D721Med (cell line): ENCODE results near the gene PLEKHM3.

ENCODE experiments used
- DNase-seq: peaks from one replicate; pipeline ENCODE4 v3.0.0; 2011; ENCODE audit warnings: low spot score; ENCODE audit not compliant: insufficient read length
- FAIRE-seq: peaks from 2 replicates; lab custom pipeline; 2011; peaks lifted over from hg19 to GRCh38; lab: Jason Lieb, UNC
- TF ChIP-seq, protein P1 (sequence below): IDR thresholded peaks from 2 replicates; pipeline ENCODE4 v1.5.1; 2012; ENCODE audit warnings: mild to moderate bottlenecking, control low read depth; ENCODE audit not compliant: insufficient read depth; ENCODE audit errors: missing control alignments

Gene PLEKHM3

DNA sequence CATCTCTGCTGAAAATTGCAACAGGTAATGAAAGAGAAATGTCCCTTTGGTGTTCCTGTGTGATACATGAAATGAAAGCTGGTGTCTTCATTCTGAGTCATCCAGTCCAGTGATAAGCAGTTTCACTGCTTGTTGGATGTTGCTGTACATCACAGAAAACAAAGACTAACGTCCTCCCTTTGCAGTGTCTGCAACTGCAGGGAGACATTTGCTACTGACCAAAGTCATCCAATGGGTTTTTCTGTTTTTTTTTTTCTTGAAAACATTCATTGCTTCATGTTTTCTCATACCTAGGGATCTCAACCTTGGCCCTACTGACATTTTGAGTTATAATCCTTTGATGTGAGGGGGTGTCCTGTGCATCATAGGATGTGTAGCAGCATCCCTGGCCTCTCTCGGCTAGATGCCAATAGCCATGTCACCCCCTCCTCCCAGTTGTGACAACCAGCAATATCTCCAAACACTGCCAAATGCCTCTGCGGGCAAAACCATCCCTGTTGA lies 192.0 kb downstream of the PLEKHM3 start:
- TF ChIP-seq, protein P1, sequence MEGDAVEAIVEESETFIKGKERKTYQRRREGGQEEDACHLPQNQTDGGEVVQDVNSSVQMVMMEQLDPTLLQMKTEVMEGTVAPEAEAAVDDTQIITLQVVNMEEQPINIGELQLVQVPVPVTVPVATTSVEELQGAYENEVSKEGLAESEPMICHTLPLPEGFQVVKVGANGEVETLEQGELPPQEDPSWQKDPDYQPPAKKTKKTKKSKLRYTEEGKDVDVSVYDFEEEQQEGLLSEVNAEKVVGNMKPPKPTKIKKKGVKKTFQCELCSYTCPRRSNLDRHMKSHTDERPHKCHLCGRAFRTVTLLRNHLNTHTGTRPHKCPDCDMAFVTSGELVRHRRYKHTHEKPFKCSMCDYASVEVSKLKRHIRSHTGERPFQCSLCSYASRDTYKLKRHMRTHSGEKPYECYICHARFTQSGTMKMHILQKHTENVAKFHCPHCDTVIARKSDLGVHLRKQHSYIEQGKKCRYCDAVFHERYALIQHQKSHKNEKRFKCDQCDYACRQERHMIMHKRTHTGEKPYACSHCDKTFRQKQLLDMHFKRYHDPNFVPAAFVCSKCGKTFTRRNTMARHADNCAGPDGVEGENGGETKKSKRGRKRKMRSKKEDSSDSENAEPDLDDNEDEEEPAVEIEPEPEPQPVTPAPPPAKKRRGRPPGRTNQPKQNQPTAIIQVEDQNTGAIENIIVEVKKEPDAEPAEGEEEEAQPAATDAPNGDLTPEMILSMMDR, result no peak
- FAIRE-seq (no peak), DNase-seq (no peak)

DNA sequence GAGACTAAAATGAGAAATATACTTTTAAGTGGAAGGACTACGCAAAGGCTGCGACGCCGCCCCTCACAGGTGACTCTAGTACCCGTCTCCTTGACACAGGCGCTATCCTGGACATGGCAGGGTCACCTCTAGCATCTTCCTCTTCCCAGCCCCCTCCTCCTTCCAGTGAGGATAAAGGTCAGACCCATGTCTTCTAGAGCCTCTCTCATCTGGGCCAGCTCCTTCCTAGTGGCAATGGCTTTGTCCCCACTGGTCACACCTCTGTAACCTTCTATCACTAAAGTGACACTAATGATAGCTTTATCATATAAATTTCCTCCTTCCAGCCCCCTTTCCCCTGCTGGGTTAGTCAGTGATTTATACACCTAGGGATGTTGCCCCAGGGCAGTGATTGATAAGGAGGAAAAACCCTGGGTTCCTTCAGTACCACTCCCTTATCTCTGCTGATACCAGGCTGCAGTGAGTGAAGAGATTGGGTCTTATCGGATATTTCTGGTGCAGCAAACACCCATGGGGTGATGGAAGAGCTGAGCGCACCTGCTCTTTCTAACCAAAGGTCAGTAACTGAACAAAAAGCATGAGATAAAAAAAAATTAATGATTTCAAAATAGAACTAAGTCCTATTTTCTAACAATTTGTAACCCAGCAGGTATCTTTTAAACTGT lies 193.6 kb downstream of the PLEKHM3 start:
- no peak for FAIRE-seq
- DNase-seq, result no peak
- TF ChIP-seq, protein P1, result no peak

DNA sequence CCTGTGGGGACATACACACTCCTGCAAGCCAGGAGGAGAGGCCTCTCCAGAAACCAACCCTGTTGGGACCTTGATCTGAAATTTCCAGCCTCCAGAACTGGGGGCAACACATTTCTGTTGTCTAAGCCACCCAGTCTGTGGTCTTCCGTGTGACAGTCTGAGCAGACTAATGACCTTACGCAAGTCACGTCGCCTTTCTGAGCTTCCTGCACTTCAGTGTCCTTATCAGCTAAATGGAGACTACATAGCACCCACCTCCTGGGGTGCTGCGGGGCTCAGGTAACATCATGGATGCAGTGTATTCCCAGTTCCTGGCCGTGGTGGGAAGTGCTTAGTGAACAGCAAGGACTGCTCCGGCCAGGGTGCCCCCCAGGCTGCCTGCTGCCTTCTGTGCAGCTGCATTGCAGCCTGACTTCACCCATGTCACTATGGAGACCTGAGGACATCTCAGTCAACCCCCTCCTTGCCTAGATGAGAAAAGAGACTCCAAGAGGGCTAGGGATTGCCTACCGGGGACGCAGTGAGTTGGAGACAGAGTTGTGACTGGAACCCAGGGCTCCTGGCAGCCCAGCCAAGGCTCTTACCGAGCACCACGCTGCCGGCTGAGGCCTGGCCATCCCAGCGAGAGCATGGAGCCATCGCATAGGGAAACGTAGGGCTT lies 194.4 kb downstream of the PLEKHM3 start:
- no peak for DNase-seq
- TF ChIP-seq, protein P1, result no peak
- FAIRE-seq, result no peak

DNA sequence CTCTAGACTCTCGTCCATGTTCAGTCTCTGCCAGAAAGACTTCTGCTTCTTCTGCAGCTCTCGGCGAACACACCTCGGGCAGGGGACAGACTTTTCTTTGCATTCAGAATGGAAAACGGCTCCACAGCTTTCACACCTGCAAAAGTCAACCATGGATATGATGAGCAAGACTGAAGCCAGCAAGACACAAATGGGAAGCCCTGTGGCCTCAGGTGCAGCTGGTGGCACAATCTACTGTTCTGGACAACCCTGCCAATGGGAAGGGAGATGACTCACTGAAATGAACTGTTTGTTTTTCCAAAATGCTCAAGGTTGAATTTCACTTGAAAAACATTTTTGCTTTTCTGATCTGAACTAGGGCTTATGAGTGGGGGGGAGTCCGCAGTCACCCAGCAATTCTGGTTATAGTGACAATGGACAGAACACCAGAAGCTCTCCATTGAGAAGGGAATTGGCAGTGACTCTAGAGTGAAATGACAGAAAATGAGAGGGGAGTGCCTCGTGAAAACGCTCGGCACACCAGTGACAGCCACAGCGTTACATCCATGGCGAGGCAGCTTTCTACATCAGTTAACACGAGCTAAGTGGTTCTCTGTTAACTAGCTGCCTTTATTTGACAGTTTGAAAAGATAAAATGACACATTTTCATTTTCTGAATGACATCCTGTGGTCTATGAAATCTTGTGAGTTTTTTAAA lies 196.8 kb downstream of the PLEKHM3 start:
- DNase-seq, result no peak
- no peak for FAIRE-seq
- TF ChIP-seq, protein P1, result no peak

DNA sequence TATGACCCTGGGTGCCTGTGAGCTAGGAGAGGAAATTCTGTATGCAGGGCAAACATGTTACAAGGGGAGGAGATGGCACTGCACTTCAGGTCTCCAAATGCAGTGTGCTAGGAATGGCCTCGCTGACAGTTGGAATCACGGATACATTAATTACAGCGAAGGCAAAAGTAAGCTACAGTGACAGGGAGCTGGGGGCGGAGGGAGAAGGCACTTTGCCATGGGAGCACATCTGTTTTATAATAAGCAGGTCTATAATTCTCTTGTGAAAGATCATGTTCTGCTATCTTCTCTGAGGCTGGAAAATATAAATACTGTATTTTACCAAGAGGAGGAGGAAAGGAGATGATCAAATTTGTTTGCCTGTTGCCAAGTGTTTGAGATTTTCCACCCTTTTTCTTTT lies 199.3 kb downstream of the PLEKHM3 start:
- TF ChIP-seq, protein P1, result no peak
- no peak for DNase-seq
- no peak for FAIRE-seq

DNA sequence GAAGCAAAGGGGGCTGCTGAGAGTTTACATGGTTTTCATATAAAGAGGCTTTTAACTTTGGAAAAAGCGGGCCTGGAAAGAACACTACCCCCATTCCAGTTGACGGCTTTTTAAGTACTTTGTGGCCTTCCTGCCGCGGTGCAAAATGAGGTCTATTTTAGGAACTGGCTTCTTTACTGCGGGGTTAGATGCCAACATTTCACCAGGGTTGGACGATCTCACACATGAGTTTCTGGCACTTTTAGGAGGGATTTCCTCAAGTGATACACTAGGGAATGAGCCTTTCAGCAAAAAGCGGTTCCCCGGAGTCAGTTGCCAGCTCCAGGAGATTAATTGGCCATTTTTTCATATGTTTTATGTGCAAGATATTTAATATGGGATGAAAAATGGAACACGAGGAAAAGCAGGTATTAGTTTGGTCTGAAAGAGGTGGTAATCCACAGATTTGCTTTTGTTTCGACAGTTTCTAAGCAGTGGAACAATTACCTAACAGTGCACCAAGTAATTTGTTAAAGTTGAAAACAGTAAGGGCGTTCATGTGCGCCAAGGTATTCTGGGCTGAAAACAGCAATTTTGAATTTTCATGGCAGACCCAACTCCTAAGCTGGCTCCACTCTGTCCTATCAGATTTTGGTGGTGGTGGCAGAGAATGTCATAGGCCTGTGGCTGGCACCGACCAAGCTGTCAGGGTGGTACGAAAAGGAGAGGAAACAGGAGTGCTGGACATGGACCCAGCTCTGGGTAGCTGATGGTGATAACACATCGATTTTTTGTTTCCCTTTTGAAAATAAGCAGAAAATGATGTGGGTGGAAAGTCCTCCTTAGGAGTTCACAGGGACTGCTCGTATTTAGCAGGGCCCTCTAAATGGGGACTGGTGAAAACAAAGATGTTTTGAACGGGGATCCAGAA lies 200.0 kb downstream of the PLEKHM3 start:
- TF ChIP-seq, protein P1, result no peak
- no peak for FAIRE-seq
- no peak for DNase-seq
